Activated CD4-positive, alpha-beta T cell treated with anti-CD3 and anti-CD28 coated beads for 36 hours (primary cell): ENCODE results near the gene NUAK2. TPM values are rescaled to one million over a fixed set of nuclear protein-coding genes. Genes with fewer than 3 reads are reported as not detected.
A peak's percentile ranks its signal among the peaks of the same experiment; 100 is the strongest.

Experiments used
- ATAC-seq: fragments of 200-7000 bp; cut with Tn5 transposase; one replicate; pipeline ENCODE4 v1.10.0; 2021; ENCODE audit warnings: mild to moderate bottlenecking, moderate library complexity
- CTCF ChIA-PET: fragments of 350-600 bp; sonication (Branson Sonifier 250); formaldehyde crosslinking; loops from one replicate; lab custom pipeline; 2021; ENCODE audit warnings: antibody characterized with exemption; lab: Charles Lee
- POLR2A ChIA-PET: fragments of 350-600 bp; sonication (Branson Sonifier 250); formaldehyde crosslinking; loops from one replicate; lab custom pipeline; 2021; ENCODE audit warnings: antibody characterized with exemption, inconsistent platforms; lab: Charles Lee
- DNase-seq: peaks from one replicate; pipeline ENCODE4 v3.0.0-alpha.2; 2020
- H3K27ac Mint-ChIP-seq: one replicate; pipeline ENCODE4 v1.8.0; 2021; ENCODE audit warnings: mixed read lengths
- H3K27me3 Mint-ChIP-seq: one replicate; pipeline ENCODE4 v1.8.0; 2021; ENCODE audit warnings: mixed read lengths
- H3K36me3 Mint-ChIP-seq: one replicate; pipeline ENCODE4 v1.8.0; 2021; ENCODE audit warnings: low read depth, mixed read lengths
- H3K4me1 Mint-ChIP-seq: one replicate; pipeline ENCODE4 v1.8.0; 2021; ENCODE audit warnings: mixed read lengths
- H3K4me3 Mint-ChIP-seq: one replicate; pipeline ENCODE4 v1.8.0; 2021; ENCODE audit warnings: mild to moderate bottlenecking, moderate library complexity, mixed read lengths
- H3K9me3 Mint-ChIP-seq: one replicate; pipeline ENCODE4 v1.8.0; 2021; ENCODE audit warnings: low read depth, mixed read lengths
- intact Hi-C, 2 experiments: fragments of 100-400 bp; cut with DNase I in 1 of 2; cut with micrococcal nuclease in 1 of 2; formaldehyde crosslinking; loops; one replicate each; pipeline versions ENCODE4 v1.14.2 to v1.15.1; 2022 to 2024; cut with DNase I, micrococcal nuclease
- total RNA-seq, 2 experiments: library from RNA; stranded (reverse); gene quantifications; one replicate each; pipeline ENCODE4 v1.2.3, GENCODE V29; 2021

The NUAK2 gene
- total RNA-seq, 2 experiments from 2014 or later, result 2.3 to 2.7 TPM

DNA sequence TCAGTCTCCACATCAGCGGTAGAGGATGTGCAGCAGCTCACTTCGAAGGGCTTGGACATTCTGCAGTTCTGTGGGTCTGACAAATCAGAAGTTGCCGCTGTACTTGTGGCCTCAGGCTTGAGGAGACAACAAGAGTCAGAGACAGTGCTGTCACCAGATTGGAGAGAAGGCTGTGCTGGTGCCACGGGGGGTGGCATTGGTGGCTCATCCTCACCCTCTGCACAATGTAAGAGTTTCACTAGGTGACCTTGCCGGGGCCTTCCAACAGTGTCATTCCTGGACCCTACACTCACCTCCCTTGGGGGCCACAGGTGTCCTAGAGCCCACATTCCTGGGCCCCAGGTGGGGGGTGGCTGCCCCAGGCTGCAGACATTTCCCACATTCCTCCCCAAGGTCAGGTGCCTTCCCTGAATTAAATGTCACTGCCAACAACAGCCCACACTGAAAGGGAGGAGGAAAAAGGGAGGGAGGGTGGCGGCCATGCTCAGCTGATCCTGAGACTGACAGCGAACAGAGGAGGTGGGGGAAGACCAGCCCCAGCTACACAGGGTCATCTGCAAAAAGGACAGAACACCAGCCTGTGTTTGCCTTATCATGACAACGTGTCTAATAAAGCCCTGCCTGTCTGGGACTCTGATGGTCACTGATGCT, 47.4 kb downstream of the NUAK2 start:
- ChIA-PET CTCF (interaction anchor here (0.5 to 23.1 kb wide), 39 partner anchors 8 to 250 kb away, joined by 3 to 760 read pairs (median 6); partner anchors contain the start of genes NUAK2 and TMCC2), POLR2A (interaction anchor here (0.9 to 1.1 kb wide), 3 partner anchors 20 to 51 kb away, joined by 4 to 13 read pairs (median 4); no protein-coding TSS in a partner anchor)
- H3K4me3 Mint-ChIP-seq, result no peak overlapping the region
- ATAC-seq (peak; percentile 34), DNase-seq (no peak)
- H3K4me1 Mint-ChIP-seq, result peaks cover 41% of the 10 kb centered on the region
- H3K27ac Mint-ChIP-seq, result no peak overlapping the region
- peaks cover 6% of the 10 kb centered on the region for H3K36me3 Mint-ChIP-seq
- no peaks in the 10 kb centered on the region for H3K9me3 Mint-ChIP-seq
- intact Hi-C loops, result loop anchor here (5.0 kb wide), 2 partner anchors 213 to 248 kb away; no protein-coding TSS in a partner anchor
- no peaks in the 10 kb centered on the region for H3K27me3 Mint-ChIP-seq

DNA sequence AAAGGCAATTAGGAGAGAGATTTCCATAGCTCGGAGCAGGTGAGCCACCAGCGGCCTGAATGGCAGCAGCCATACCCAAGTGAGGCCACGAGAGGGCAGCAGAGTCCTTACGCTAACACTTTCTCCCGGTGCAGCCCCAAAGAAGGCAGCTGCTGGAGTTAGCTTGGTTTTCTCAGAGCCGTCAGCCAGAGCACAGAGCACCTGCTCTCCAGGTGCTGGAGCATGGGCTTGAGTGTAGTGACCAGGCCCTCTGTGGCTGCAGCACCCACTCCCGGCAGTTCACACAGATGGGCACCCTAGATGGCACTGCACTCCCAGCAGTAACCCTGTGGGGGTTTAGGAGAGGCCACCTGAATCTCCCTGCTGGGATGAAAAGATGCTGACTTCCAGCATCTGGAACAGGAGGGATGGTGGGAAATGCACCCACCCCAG, 48.0 kb downstream of the NUAK2 start:
- ChIA-PET CTCF (interaction anchor here (0.5 to 23.1 kb wide), 44 partner anchors 8 to 275 kb away, joined by 3 to 760 read pairs (median 5); partner anchors contain the start of genes NUAK2 and TMCC2), POLR2A (interaction anchor here (0.7 to 1.1 kb wide), 4 partner anchors 11 to 51 kb away, joined by 3 to 13 read pairs (median 4); no protein-coding TSS in a partner anchor)
- Mint-ChIP-seq H3K9me3 (no peaks in the 10 kb centered on the region), H3K4me1 (peaks cover 35% of the 10 kb centered on the region), H3K27ac (no peak overlapping the region), H3K4me3 (no peak overlapping the region), H3K36me3 (peaks cover 6% of the 10 kb centered on the region), H3K27me3 (no peaks in the 10 kb centered on the region)
- peak; percentile 90 for ATAC-seq
- peak; percentile 92 for DNase-seq
- intact Hi-C loops, result loop anchor here (1.0 to 5.0 kb wide), 3 partner anchors 52 to 249 kb away; no protein-coding TSS in a partner anchor

DNA sequence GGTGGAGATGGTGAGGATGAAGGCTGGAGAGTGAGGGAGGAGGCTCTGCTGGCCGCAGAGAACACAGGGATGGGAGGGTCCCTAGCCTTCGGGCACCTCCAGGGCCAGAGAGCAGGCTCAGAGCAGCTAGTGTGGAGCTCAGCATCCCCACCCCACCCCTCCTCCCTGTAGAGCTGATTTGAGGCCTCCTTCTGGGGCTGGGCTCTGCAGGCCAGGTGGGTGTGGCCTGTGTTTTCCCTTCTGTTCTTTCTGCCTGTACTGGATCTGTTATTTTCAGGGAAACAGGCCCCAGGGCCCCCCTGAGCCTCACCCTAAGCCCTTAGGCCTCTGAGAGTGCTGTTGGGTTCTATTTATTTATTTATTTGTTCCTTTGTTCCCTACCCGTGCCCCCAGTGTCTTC, 49.0 kb downstream of the NUAK2 start:
- no peak overlapping the region for H3K4me3 Mint-ChIP-seq
- intact Hi-C loops, result loop anchor here (5.0 kb wide), 2 partner anchors 215 to 250 kb away; no protein-coding TSS in a partner anchor
- no peaks in the 10 kb centered on the region for H3K27me3 Mint-ChIP-seq
- H3K36me3 Mint-ChIP-seq, result peaks cover 6% of the 10 kb centered on the region
- ChIA-PET POLR2A (no interaction called here), CTCF (interaction anchor here (0.8 to 23.1 kb wide), 22 partner anchors 10 to 213 kb away, joined by 3 to 760 read pairs (median 8); partner anchors contain the start of genes NUAK2, RBBP5 and TMCC2)
- DNase-seq, result no peak
- H3K27ac Mint-ChIP-seq, result no peak overlapping the region
- no peak for ATAC-seq
- peaks cover 27% of the 10 kb centered on the region for H3K4me1 Mint-ChIP-seq
- H3K9me3 Mint-ChIP-seq, result no peaks in the 10 kb centered on the region

DNA sequence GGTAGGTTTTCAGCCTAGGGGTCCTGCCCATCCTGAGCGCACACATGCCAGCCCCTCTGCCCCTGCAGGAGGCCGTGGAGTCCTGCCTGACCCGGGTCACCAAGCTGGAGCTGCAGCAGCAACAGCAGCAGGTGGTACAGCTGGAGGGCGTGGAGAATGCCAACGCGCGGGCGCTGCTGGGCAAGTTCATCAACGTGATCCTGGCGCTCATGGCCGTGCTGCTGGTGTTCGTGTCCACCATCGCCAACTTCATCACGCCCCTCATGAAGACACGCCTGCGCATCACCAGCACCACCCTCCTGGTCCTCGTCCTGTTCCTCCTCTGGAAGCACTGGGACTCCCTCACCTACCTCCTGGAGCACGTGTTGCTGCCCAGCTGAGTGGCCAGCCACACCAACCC, 49.8 kb downstream of the NUAK2 start:
- no peaks in the 10 kb centered on the region for H3K9me3 Mint-ChIP-seq
- peaks cover 26% of the 10 kb centered on the region for H3K4me1 Mint-ChIP-seq
- peaks cover 6% of the 10 kb centered on the region for H3K36me3 Mint-ChIP-seq
- POLR2A ChIA-PET, result no interaction called here
- DNase-seq (no peak), ATAC-seq (no peak)
- H3K4me3 Mint-ChIP-seq, result no peak overlapping the region
- no peaks in the 10 kb centered on the region for H3K27me3 Mint-ChIP-seq
- CTCF ChIA-PET, result interaction anchor here (1.0 to 23.1 kb wide), 14 partner anchors 9 to 214 kb away, joined by 3 to 760 read pairs (median 9); partner anchors contain the start of genes NUAK2 and RBBP5
- no peak overlapping the region for H3K27ac Mint-ChIP-seq
- intact Hi-C loops, result loop anchor here (5.0 kb wide), 2 partner anchors 216 to 251 kb away; no protein-coding TSS in a partner anchor

- intact Hi-C loops, result loop anchor here (5.0 kb wide), 2 partner anchors 216 to 251 kb away; no protein-coding TSS in a partner anchor
- no peaks in the 10 kb centered on the region for H3K9me3 Mint-ChIP-seq
- ChIA-PET CTCF (interaction anchor here (0.7 to 23.1 kb wide), 17 partner anchors 11 to 532 kb away, joined by 3 to 760 read pairs (median 6); partner anchors contain the start of genes NUAK2 and RBBP5), POLR2A (no interaction called here)
- H3K4me3 Mint-ChIP-seq, result no peak overlapping the region
- H3K4me1 Mint-ChIP-seq, result peaks cover 23% of the 10 kb centered on the region
- ATAC-seq (no peak), DNase-seq (no peak)
- no peak overlapping the region for H3K27ac Mint-ChIP-seq
- no peaks in the 10 kb centered on the region for H3K27me3 Mint-ChIP-seq
- peaks cover 6% of the 10 kb centered on the region for H3K36me3 Mint-ChIP-seq
Observed at GRCh38 chr1:205271277-205271676, 50.3 kb downstream of the NUAK2 start.

- CTCF ChIA-PET, result interaction anchor here (0.7 to 23.1 kb wide), 14 partner anchors 11 to 531 kb away, joined by 3 to 760 read pairs (median 7); partner anchors contain the start of gene NUAK2
- ATAC-seq, result no peak
- intact Hi-C loops, result loop anchor here (5.0 kb wide), 2 partner anchors 217 to 252 kb away; no protein-coding TSS in a partner anchor
- H3K36me3 Mint-ChIP-seq, result peaks cover 6% of the 10 kb centered on the region
- H3K4me1 Mint-ChIP-seq, result peaks cover 23% of the 10 kb centered on the region
- no peaks in the 10 kb centered on the region for H3K9me3 Mint-ChIP-seq
- H3K27ac Mint-ChIP-seq, result no peak overlapping the region
- H3K4me3 Mint-ChIP-seq, result no peak overlapping the region
- no peak for DNase-seq
- H3K27me3 Mint-ChIP-seq, result no peaks in the 10 kb centered on the region
- POLR2A ChIA-PET, result no interaction called here
Observed at GRCh38 chr1:205270764-205271163, 50.8 kb downstream of the NUAK2 start.

GRCh38 chr1:205270271-205270670, 51.3 kb downstream of the NUAK2 start:
- Mint-ChIP-seq H3K4me3 (no peak overlapping the region), H3K27ac (no peak overlapping the region), H3K9me3 (no peaks in the 10 kb centered on the region), H3K36me3 (peaks cover 6% of the 10 kb centered on the region), H3K27me3 (no peaks in the 10 kb centered on the region), H3K4me1 (peaks cover 19% of the 10 kb centered on the region)
- intact Hi-C loops, result loop anchor here (5.0 kb wide), 2 partner anchors 217 to 252 kb away; no protein-coding TSS in a partner anchor
- DNase-seq (no peak), ATAC-seq (no peak)
- ChIA-PET CTCF (interaction anchor here (0.6 to 23.1 kb wide), 11 partner anchors 11 to 254 kb away, joined by 3 to 760 read pairs (median 6); partner anchors contain the start of gene NUAK2), POLR2A (no interaction called here)

GRCh38 chr1:205269711-205270110, 51.8 kb downstream of the NUAK2 start:
- Mint-ChIP-seq H3K27me3 (no peaks in the 10 kb centered on the region), H3K27ac (no peak overlapping the region), H3K4me1 (peaks cover 13% of the 10 kb centered on the region), H3K4me3 (no peak overlapping the region), H3K9me3 (no peaks in the 10 kb centered on the region), H3K36me3 (peaks cover 6% of the 10 kb centered on the region)
- CTCF ChIA-PET, result interaction anchor here (0.8 to 23.1 kb wide), 4 partner anchors 15 to 255 kb away, joined by 4 to 760 read pairs (median 14); partner anchors contain the start of gene NUAK2
- intact Hi-C loops, result loop anchor here (5.0 kb wide), 2 partner anchors 218 to 253 kb away; no protein-coding TSS in a partner anchor
- no peak for ATAC-seq
- DNase-seq, result no peak
- POLR2A ChIA-PET, result no interaction called here

GRCh38 chr1:205268846-205269680, 52.5 kb downstream of the NUAK2 start:
- no peaks in the 10 kb centered on the region for H3K9me3 Mint-ChIP-seq
- POLR2A ChIA-PET, result no interaction called here

GRCh38 chr1:205267306-205267902, 54.1 kb downstream of the NUAK2 start:
- peaks cover 10% of the 10 kb centered on the region for H3K4me1 Mint-ChIP-seq
- H3K9me3 Mint-ChIP-seq, result no peaks in the 10 kb centered on the region
- no peak for DNase-seq
- no peaks in the 10 kb centered on the region for H3K27me3 Mint-ChIP-seq
- H3K36me3 Mint-ChIP-seq, result peaks cover 6% of the 10 kb centered on the region
- no peak overlapping the region for H3K4me3 Mint-ChIP-seq
- no peak for ATAC-seq
- intact Hi-C loops, result no loop called here
- ChIA-PET POLR2A (no interaction called here), CTCF (interaction anchor here (0.7 to 23.1 kb wide), 2 partner anchors 58 to 108 kb away, joined by 3 to 760 read pairs; partner anchors contain the start of gene NUAK2)
- no peak overlapping the region for H3K27ac Mint-ChIP-seq

More at GRCh38 chr1:205268846-205269680, 52.5 kb downstream of the NUAK2 start:
- Mint-ChIP-seq H3K27me3 (no peaks in the 10 kb centered on the region), H3K36me3 (peaks cover 6% of the 10 kb centered on the region), H3K27ac (no peak overlapping the region), H3K4me1 (peaks cover 8% of the 10 kb centered on the region), H3K4me3 (no peak overlapping the region)
- ATAC-seq (no peak), DNase-seq (no peak)
- CTCF ChIA-PET, result interaction anchor here (0.8 to 23.1 kb wide), 3 partner anchors 14 to 56 kb away, joined by 3 to 760 read pairs (median 22); partner anchors contain the start of gene NUAK2
- intact Hi-C loops, result no loop called here
